ENCODE results near the gene ZNF516.
A peak's percentile ranks its signal among the peaks of the same experiment; 100 is the strongest.

ZNF516 gene

GRCh38 chr18:76359909-76360308 is 135.1 kb downstream of the ZNF516 start:
- DNase-seq (ENCODE audit: insufficient read length, low spot score) (no peak), FAIRE-seq (no peak)
- no peak for TF ChIP-seq CTCF (IDR thresholded peaks at IDR 0.05; ENCODE audit: insufficient read depth, missing control alignments)

- DNase-seq (ENCODE audit: insufficient read length, low spot score): no peak
- no peak for TF ChIP-seq CTCF (IDR thresholded peaks at IDR 0.05; ENCODE audit: insufficient read depth, missing control alignments)
- no peak for FAIRE-seq
Measured at GRCh38 chr18:76358774-76359173, 136.3 kb downstream of the ZNF516 start.

- FAIRE-seq: peak; percentile 77
- DNase-seq (ENCODE audit: insufficient read length, low spot score): no peak
- no peak for TF ChIP-seq CTCF (IDR thresholded peaks at IDR 0.05; ENCODE audit: insufficient read depth, missing control alignments)
Measured at GRCh38 chr18:76357585-76358260, 137.3 kb downstream of the ZNF516 start.

GRCh38 chr18:76357174-76357573 is 137.9 kb downstream of the ZNF516 start:
- TF ChIP-seq CTCF (IDR thresholded peaks at IDR 0.05; ENCODE audit: insufficient read depth, missing control alignments): no peak
- no peak for FAIRE-seq

GRCh38 chr18:76356666-76357065 is 138.4 kb downstream of the ZNF516 start:
- no peak for TF ChIP-seq CTCF (IDR thresholded peaks at IDR 0.05; ENCODE audit: insufficient read depth, missing control alignments)
- DNase-seq (ENCODE audit: insufficient read length, low spot score) (no peak), FAIRE-seq (no peak)

More at GRCh38 chr18:76357174-76357573, 137.9 kb downstream of the ZNF516 start:
- DNase-seq (ENCODE audit: insufficient read length, low spot score): no peak

GRCh38 chr18:76354348-76354747 is 140.7 kb downstream of the ZNF516 start:
- FAIRE-seq: no peak
- no peak for TF ChIP-seq CTCF (IDR thresholded peaks at IDR 0.05; ENCODE audit: insufficient read depth, missing control alignments)

GRCh38 chr18:76353500-76353899 is 141.5 kb downstream of the ZNF516 start:
- DNase-seq (ENCODE audit: insufficient read length, low spot score) (no peak), FAIRE-seq (no peak)
- no peak for TF ChIP-seq CTCF (IDR thresholded peaks at IDR 0.05; ENCODE audit: insufficient read depth, missing control alignments)

More at GRCh38 chr18:76354348-76354747, 140.7 kb downstream of the ZNF516 start:
- no peak for DNase-seq (ENCODE audit: insufficient read length, low spot score)

Data from D721Med (cell line).